22Rv1 (cell line): ENCODE data around the gene SHLD3.

Experiments
- CTCF ChIP-seq: fragments of 450-650 bp; IDR thresholded peaks from 2 replicates; pipeline ENCODE4 v1.5.1; 2017; ENCODE audit warnings: mild to moderate bottlenecking
- ZFX ChIP-seq: fragments of 450-650 bp; IDR thresholded peaks from 2 replicates; pipeline ENCODE4 v1.6.1; 2017; ENCODE audit warnings: antibody characterized with exemption, borderline replicate concordance

- TF ChIP-seq CTCF: no peak
- no peak for TF ChIP-seq ZFX
Measured at GRCh38 chr5:65577141-65577540, 47.7 kb upstream of the SHLD3 start.
